A549 (cell line): Measurements from ENCODE around the gene PPCDC.

ENCODE experiments used
- CEBPB ChIP-seq, 2 experiments: fragments of >200 bp in 1 of 2; sonication (Bioruptor Twin) in 1 of 2; formaldehyde crosslinking in 1 of 2; IDR thresholded peaks; 2 replicates each; pipeline ENCODE4 v1.6.1; 2012 to 2016
- EP300 ChIP-seq, 2 experiments: fragments of >200 bp; sonication (Bioruptor Twin); formaldehyde crosslinking; IDR thresholded peaks; 2 replicates in 1 of 2; 3 replicates in 1 of 2; pipeline ENCODE4 v1.6.1; 2016 to 2017
- TFCP2L1 ChIP-seq: fragments of 250-450 bp; sonication (Bioruptor Pico); IDR thresholded peaks from 2 replicates; pipeline ENCODE4 v1.5.0; 2021; ENCODE audit warnings: mild to moderate bottlenecking
- ZFP36 ChIP-seq: fragments of 450-650 bp; IDR thresholded peaks from 2 replicates; pipeline ENCODE4 v1.6.1; 2014; ENCODE audit warnings: borderline replicate concordance; ENCODE audit not compliant: partially characterized antibody
- TF ChIP-seq, protein P1 (sequence below): fragments of >200 bp; sonication (Bioruptor Twin); formaldehyde crosslinking; IDR thresholded peaks from 3 replicates; pipeline ENCODE4 v1.5.1; 2016
- TF ChIP-seq, protein P2 (sequence below): fragments of >200 bp; sonication (Bioruptor Twin); formaldehyde crosslinking; IDR thresholded peaks from 3 replicates; pipeline ENCODE4 v1.6.1; 2016

DNA sequence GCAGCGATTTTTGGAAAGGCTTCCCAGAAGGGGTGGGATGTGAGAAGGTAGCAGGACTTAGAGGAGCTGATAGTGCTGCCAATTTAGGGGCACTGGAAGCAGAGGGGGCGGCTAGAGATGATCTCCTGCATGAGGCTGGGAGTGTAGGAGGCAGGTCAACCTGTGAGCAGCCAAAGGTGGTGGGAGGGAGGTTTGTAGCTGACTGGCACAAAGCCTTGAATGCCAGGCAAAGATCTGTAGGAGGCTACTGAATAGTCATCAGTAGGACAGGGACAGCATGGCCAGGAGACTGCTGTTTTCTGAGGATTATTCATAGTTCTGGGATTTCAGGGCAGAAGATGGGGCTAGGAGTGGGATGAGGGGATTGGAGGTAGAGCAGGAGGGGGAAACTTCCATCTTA lies 25.8 kb upstream of the PPCDC start:
- TF ChIP-seq, protein P1, sequence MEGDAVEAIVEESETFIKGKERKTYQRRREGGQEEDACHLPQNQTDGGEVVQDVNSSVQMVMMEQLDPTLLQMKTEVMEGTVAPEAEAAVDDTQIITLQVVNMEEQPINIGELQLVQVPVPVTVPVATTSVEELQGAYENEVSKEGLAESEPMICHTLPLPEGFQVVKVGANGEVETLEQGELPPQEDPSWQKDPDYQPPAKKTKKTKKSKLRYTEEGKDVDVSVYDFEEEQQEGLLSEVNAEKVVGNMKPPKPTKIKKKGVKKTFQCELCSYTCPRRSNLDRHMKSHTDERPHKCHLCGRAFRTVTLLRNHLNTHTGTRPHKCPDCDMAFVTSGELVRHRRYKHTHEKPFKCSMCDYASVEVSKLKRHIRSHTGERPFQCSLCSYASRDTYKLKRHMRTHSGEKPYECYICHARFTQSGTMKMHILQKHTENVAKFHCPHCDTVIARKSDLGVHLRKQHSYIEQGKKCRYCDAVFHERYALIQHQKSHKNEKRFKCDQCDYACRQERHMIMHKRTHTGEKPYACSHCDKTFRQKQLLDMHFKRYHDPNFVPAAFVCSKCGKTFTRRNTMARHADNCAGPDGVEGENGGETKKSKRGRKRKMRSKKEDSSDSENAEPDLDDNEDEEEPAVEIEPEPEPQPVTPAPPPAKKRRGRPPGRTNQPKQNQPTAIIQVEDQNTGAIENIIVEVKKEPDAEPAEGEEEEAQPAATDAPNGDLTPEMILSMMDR: no peak
- TF ChIP-seq CEBPB (IDR thresholded peaks at IDR 0.05) (no peak), ZFP36 (no peak), TFCP2L1 (CRISPR knock-in tag) (no peak), EP300 (IDR thresholded peaks at IDR 0.05) (no peak)
- TF ChIP-seq, protein P2, sequence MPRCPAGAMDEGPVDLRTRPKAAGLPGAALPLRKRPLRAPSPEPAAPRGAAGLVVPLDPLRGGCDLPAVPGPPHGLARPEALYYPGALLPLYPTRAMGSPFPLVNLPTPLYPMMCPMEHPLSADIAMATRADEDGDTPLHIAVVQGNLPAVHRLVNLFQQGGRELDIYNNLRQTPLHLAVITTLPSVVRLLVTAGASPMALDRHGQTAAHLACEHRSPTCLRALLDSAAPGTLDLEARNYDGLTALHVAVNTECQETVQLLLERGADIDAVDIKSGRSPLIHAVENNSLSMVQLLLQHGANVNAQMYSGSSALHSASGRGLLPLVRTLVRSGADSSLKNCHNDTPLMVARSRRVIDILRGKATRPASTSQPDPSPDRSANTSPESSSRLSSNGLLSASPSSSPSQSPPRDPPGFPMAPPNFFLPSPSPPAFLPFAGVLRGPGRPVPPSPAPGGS: no peak
